ENCODE data around the gene GRAMD2B.

GRAMD2B gene

GRCh38 chr5:126543009-126543408 is 119.8 kb downstream of the GRAMD2B start:
- no peak for DNase-seq (ENCODE audit: low spot score)

GRCh38 chr5:126543660-126544059 is 120.5 kb downstream of the GRAMD2B start:
- DNase-seq (ENCODE audit: low spot score): peak; percentile 50

Measured in HuH-7 (cell line).